CD4-positive, alpha-beta T cell treated with Interleukin-1 beta for 1 hour (primary cell): Measurements from ENCODE around the gene DUSP8.
A peak's percentile ranks its signal among the peaks of the same experiment; 100 is the strongest.
"Not testable (repeated sequence)": the region's sequence is repeated elsewhere in the genome, so short reads cannot be mapped to it uniquely, and the experiment has no call there.

ENCODE experiments used
- DNase-seq, 2 donors: peaks; one replicate each; pipeline ENCODE4 v3.0.0-alpha.2; 2020 to 2022

DUSP8 gene, protein sequence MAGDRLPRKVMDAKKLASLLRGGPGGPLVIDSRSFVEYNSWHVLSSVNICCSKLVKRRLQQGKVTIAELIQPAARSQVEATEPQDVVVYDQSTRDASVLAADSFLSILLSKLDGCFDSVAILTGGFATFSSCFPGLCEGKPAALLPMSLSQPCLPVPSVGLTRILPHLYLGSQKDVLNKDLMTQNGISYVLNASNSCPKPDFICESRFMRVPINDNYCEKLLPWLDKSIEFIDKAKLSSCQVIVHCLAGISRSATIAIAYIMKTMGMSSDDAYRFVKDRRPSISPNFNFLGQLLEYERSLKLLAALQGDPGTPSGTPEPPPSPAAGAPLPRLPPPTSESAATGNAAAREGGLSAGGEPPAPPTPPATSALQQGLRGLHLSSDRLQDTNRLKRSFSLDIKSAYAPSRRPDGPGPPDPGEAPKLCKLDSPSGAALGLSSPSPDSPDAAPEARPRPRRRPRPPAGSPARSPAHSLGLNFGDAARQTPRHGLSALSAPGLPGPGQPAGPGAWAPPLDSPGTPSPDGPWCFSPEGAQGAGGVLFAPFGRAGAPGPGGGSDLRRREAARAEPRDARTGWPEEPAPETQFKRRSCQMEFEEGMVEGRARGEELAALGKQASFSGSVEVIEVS

DNA sequence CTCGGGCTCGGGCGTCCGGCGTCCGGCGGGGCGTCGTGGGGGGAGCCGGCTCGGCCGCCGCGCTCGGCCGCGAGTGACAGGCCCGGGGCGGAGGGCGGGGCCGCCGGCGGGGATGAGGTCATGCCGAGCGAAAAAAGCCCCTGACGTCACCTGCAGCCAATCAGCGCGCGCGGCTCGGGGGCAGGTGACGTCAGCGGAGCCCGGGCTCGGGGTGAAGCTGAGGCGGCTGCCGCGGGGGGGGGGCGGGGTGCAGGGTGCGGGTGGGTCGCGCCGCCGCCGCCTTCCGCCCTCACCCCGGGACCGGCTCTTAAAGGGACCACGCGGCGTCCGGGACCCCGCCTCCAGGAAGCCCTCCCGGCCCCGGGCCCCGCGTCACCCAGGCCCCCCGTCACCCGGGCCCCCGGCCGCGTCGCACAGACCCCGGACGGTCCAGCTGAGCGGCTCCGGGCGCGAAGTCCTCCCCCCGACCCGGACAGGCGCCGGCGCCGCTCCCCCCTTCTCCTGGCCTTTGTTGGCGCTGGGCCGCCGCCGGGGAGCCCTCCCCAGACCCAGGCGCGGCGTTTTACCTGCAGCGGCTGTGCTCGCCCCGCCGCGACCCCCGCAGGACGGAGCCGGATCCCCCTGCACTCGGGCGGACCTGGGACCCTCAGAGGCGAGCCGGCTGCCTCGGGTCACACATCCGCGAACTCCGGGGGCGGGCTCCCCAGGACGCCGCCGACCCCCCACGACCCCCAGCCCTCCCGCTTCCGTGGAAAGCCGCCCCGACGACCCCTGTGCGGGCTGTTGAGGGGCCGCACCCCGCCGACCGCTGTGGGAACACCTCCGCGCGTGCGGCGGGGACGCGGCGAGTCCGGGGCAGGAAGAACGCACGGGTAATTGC is at the start of gene DUSP8:
Gene DUSP8, minus strand, starts transcription at position 75 of the 880 bp plus-strand sequence. CDS start 6,445 bp downstream, outside the sequence.
- peak; percentile 96 to 97 for DNase-seq

DNA sequence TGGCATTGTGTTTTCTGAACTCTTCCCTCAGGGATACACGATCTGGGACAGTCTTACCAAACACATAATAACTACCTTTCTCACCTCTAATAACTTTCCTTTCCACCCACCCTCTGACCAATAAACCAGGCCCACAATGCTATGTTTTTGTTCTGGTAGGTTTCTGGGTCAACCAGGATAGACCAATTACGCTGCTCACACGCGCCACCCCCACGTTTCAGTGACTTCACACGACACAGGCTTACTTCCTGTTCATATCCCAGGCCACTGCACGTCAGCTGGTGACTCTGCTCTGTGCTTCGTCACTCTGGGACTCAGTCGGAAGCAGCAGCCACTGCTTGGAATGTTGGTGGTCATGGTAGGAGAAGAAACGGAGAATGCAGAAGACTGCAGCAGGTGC is 47.4 kb upstream of the DUSP8 start:
- DNase-seq = peak; percentile 22 to 49

DNA sequence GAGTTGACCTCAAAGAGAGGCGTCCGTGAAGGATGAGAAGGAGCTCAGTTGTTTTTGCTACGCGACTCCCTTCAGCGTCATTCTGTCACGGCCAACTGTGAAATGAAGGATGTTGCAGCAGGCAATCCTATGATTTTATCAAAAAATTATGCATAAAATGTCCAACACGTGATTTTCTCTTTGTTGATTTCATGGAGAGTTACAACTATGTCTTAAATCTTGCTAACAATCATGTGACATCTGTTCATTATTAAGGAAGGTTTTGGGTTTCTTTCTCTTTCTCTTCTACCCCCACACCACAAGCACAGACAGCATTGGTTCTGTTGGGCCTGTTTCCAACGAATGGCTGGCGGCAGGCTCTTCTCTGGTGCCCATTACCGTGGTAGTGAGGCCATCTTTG is 46.2 kb upstream of the DUSP8 start:
- DNase-seq = no peak

DNA sequence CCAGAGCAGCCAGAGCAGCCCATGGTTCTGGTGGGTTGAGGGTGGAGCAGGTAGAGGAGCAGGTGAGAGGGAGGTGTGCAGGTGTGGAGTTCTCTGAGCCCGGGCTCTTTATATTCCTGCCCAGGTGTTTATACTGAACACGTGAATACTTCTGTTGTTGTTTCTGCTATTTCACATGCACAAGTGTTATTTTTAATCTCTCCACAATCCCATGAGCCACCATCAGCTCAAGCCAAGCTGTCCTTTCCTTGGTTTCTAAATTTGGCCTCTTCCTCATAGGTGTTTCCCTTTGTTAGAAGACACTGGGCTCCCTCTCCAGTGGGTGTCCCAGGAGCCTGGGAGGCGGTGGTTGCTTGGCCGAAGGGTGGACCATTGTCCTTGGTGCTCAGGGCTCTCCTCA is 36.3 kb upstream of the DUSP8 start, which contains the start of gene KRTAP5-3:
Gene KRTAP5-3, minus strand, starts transcription at position 101 of the 400 bp plus-strand sequence. Its CDS starts 78 bp downstream, at position 23.
- DNase-seq = no peak

DNA sequence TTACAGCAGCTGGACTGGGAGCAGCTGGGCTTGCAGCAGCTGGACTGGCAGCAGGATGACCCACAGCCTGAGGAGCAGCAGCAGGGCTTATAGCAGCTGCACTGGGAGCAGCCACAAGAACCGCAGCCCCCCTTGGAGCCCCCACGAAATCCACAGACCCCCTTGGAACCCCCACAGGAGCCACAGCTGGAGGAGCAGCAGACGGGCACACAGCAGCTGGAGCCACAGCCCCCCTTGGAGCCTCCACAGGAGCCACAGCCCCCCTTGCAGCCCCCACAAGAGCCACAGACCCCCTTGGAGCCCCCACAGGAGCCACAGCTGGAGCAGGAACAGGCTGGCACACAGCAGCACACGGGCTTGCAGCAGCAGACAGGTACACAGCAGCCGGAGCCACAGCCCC is 35.8 kb upstream of the DUSP8 start:
- DNase-seq = not testable (repeated sequence)

DNA sequence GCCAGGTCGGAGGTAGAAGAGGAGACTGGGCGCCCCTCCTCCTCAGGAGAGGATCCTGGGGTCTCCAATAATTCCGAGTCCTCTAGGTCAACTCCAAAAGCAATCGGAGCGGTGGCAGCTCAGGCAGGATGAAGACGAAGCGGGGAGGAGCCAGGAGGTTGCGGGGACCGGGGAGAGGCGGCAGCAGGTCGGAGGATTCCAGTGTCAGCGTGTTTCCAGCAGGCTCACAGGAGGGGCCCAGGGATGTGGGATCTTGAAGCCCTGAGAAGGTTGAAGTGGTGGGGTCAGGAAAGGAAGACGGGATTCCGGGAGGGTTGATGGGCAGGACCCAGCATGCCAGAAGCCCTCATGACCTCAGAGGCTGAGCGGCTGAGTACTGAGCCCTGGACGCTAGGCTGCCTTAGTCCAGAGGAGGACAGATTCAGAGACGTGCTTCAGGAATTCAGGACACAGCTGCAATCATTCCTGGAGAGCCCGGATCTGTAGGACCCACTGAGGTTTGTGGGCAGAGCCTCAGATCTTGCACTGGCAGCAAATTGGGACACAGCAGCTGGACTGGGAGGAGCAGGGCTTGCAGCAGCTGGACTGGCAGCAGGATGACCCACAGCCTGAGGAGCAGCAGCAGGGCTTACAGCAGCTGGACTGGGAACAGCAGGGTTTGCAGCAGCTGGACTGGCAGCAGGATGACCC is 35.2 kb upstream of the DUSP8 start:
- not testable (repeated sequence) for DNase-seq

DNA sequence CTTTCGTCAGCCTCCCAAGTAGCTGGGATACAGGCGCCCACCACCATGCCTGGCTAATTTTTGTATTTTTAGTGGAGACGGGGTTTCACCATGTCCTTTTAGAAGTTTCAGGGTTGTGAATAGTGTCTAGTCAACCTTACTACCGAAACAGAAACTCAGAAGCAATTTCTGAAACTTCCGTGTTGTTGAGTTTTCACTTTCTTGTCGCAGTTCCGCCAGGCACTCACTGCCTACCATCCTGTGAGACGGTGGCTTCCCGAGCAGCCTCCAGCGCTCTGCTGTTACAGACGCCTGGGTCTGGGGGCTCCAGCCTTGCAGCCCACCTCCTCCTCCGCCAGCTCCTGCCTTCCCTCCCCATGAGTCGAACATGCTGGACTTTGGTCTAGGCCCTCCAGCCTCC is 33.9 kb upstream of the DUSP8 start:
- peak; percentile 17 to 33 for DNase-seq

DNA sequence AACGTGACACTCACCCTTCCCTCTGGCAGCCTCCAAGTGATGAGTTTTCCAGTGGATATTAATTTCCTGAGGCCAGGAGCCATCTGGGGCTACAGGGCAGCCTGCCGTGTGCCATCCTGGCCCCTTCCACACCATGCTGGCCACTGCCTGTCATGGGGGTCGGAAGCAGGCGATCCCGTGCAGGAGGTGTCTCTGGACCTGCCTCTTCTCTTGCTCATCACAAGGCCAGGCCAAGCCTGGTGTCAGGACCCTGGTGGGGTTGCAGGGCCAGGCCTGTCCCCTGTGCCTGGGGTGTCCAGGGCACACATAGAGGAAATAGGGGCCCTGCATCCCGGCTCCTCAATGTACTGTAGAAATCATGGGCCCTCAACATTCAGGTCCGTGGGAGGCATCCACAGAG is 32.6 kb upstream of the DUSP8 start:
- no peak for DNase-seq

DNA sequence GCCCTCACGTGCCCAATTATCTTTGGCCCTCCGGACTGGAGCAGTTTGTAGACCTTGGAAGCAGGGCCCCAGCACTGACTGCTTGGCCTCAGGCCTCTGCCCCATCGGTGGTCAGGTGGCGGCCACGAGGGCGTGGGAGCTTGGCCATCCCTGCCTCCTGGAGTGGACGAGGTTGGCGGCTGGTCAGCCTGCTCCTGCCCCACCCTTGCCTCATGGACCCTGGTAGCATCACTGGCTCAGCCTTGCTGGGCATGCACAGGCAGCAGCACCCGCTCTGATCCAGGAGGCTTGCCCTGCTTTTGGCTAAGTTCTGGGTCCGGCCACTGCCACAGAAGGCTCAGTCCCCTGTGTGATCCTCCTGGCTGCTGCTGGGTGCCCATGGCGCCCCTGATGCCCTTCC is 32.1 kb upstream of the DUSP8 start:
- no peak for DNase-seq

DNA sequence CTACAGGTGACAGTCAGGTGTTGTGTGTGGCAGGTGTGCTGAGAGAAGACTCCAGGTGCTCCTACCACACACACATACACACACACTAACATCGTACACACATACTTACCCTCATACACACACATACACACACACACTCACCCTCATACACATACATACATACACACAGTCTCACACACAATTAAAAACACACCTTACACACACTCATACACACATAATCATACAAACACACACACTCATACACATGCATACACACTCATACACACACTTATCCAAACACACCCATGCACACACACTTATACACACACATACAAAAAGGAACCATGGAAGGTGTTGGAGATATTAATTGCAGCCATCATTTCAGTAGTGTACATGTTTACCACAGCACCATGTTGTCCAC is 31.6 kb upstream of the DUSP8 start:
- no peak for DNase-seq

DNA sequence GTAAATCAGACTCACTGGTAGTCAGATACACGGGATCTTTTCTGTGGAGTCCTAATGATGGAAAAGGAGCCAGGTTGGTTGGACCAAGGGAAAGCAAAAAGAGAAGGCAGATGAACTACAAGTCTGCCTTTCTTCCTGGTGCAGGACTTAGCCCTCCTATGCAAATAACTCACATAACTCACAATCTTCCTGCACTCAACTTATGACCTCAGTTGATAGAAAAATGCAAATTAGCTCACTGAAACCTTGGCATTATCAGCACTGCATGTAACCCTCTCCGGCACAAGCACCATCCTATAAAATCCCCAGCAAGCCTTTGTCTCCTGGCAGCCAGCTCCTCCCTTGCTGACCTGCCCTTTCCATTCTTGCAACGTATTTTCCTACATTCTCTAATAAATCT is 29.6 kb upstream of the DUSP8 start:
- not testable (repeated sequence) for DNase-seq

DNA sequence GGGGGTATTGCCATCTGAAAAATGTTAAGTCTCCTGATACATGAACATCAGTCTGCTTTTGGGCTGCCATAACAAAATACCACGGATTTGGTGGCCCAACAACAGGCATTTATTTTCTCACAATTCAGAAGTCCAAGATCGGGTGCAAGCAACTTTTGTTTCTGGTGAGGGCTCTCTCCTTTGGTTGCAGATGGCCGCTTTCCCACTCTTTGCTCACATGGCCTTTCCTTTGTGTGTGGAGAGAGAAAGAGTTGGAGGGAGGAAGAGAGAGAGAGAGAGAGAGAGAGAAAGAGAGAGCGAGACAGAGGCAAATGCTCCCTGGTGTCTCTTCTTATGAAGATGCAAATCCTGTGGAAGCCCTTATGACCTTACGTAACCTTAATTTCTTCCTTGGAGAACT is 28.6 kb upstream of the DUSP8 start:
- DNase-seq = no peak

DNA sequence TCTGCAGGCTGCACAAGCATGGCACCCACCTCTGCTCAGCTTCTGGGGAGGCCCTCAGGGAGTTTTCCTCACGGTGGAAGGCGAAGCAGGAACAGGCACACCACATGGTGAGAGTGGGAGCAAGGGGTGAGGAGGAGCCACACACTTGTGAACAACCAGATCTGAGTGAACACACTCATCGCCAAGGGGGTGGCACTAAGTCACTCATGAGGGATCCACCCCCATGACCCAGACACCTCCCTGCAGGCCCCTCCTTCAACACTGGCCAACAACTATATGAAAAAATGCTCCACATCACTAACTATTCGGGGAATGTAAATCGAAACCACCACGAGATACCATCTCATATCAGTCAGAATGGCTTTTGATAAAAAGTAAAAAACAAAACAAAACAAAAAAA is 26.7 kb upstream of the DUSP8 start:
- peak in 1 of 2 donors; percentile 32 for DNase-seq

DNA sequence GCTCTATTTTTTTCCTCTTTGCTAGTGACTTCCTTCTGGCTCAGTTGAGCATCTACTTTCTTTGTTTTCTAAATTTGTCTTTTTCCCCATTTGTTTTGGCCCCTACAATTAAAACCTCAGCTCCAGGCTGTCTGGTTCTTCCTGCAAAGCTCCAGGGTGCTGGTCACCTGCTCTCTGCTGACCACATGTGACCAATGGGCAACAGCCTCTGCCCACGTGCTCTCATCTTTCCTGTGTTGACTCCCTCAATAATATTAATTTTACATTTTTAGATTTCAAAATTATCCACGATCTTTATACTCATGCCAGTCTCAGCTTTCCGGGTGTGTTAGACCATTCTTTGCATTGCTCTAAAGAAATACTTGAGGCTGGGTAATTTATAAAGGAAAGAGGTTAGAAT is 26.3 kb upstream of the DUSP8 start:
- DNase-seq = not testable (repeated sequence)

DNA sequence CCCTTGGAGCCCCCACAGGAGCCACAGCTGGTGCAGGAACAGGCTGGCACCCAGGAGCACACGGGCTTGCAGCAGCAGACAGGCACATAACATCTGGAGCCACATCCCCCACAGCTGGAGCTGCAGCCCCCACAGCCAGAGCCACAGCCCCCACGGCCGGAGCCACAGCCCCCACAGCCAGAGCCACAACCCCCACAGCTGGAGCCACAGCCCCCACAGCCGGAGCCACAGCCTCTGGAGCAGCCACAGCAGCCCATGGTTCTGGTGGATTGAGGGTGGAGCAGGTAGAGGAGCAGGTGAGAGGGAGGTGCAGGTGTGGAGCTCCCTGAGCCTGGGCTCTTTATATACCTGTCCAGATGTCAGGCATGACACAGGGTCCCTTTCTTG is 25.9 kb upstream of the DUSP8 start, which contains the start of gene KRTAP5-2:
Gene KRTAP5-2, minus strand, starts transcription at position 301 of the 387 bp plus-strand sequence. Its CDS starts 44 bp downstream, at position 257.
- no peak for DNase-seq

DNA sequence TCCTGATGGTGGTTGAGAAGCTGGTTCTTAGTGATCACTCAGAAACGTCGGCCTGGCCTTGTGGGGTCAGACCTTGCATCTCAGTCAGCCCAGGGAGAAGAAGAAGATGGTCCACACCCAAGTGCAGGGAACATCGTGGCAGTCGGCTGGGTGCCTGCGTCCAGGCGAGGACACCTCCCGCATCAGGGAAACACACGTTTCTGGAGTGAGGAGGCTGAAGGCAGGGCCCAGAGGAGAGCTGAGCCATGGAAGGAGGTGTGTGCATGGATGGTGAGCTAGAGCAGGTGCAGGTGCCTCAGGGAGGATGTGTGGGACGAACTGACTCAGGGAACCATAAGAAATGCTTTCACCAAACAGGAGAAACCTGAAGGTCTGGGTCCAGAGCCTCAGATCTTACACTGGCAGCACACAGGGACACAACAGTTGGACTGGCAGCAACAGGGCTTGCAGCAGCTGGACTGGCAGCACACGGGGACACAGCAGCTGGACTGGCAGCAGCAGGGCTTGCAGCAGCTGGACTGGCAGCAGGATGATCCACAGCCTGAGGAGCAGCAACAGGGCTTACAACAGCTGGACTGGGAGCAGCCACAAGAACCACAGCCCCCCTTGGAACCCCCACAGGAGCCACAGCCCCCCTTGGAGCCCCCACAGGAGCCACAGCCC is 25.4 kb upstream of the DUSP8 start:
- no peak for DNase-seq

DNA sequence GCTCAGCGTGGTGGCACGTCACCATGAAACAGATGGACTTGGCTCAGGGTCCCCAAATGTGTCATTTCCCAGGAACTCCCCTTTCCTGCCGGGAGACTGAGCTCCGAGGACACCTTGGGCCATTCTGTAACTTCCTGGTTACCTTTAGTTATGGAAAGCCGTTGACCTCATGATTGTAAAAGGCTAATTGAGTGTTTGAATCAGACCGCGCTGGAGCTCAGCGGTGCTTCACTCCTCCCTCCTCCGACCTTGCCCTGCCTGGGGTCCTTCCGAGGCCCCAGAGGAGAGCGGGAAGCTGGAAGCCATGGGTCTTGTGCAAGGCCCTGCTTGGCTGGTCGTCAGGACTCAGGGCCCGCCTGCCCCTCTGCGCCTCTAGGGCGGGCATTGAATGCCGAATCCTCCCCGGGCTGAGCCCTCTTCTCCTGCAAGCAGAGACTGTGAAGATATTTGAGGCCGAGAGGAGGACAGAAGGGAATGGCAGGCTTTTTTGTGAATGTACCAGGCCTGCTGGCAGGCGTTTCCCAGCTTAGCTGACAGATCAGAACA is 24.6 kb upstream of the DUSP8 start:
- DNase-seq = not testable (repeated sequence)

DNA sequence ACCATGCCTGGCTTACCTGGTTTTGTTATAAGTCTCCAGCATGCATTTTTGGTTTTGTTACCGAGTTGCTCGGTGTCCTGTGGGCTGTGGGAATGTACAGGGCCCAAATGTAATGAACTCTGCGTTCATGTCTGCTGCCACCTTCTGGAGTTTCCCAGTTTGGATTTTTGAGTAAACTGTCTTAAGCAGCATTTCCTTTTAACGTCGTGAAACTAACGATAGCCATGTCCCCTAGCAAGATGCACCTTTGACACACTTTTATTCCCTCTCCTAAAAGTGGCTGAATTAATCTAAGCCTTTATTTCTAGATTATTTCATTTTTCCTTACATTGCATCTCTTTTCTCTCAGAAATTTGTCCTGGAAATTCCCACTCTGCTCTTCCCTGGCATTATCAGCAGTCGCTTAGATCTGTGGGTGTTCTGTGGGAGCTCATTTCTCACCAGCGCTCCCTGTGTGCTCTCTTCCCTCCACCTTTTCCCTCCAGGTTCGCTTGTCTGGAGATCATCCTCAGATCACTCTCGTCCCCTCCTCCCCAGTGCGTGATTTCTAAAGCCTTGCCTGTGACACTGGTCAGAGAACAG is 24.0 kb upstream of the DUSP8 start:
- DNase-seq = not testable (repeated sequence)

DNA sequence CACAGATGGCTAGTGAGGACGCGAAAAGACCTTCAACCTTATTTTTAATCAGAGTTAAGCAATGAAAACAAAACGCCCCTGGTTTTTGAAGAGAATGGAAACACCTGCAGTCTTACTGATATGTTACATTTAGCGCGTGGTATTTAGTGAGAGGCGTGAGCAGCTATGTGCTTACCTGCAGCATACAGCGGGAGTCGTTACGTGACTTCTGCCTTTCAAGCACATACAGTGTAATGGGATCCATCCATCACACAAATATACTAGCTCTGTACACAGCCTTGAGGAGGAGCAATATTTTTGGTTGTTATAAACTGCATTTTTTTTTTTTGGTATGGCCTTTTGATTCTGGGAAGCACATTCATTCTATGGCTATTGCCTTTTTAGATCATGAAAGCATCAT is 20.6 kb upstream of the DUSP8 start:
- no peak for DNase-seq

DNA sequence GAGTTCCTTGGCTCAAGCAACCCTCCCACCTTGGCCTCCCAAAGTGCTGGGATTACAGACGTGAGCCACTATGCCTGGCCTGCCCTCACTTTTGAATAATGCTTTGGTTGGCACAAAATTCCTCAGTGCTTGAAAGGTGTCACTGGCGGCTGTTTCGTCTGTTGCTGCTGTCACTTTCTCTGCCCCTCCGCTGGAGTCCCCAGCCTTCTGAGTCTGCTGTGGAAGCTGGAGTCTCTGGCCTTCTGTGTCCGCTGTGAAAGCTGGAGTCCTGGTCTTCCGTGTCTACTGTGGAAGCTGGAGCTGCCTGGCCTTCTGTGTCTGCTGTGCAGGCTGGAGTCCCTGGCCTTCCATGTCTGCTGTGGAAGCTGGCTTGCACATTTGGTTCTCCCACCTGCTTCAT is 17.9 kb upstream of the DUSP8 start:
- no peak for DNase-seq
